HG03060 (cell line): ENCODE measurements around the gene MICAL3.

ENCODE experiments used
- ATAC-seq: cut with Tn5 transposase; IDR thresholded peaks from one replicate; pipeline ENCODE4 v1.9.1; 2021; ENCODE audit warnings: low read depth, moderate number of reproducible peaks; ENCODE audit not compliant: unreplicated experiment

Gene MICAL3

GRCh38 chr22:17808693-17809403 is 215.5 kb downstream of the MICAL3 start:
- ATAC-seq: no peak

- no peak for ATAC-seq
Measured at GRCh38 chr22:17807578-17808410, 216.6 kb downstream of the MICAL3 start.

GRCh38 chr22:17807086-17807485 is 217.3 kb downstream of the MICAL3 start:
- ATAC-seq: no peak

- no peak for ATAC-seq
Measured at GRCh38 chr22:17806437-17806836, 217.9 kb downstream of the MICAL3 start.

GRCh38 chr22:17804331-17805080 is 219.9 kb downstream of the MICAL3 start:
- ATAC-seq: no peak

GRCh38 chr22:17803609-17804270 is 220.6 kb downstream of the MICAL3 start:
- ATAC-seq: no peak

GRCh38 chr22:17802822-17803221 is 221.5 kb downstream of the MICAL3 start:
- no peak for ATAC-seq

- ATAC-seq: no peak
Measured at GRCh38 chr22:17802411-17802810, 221.9 kb downstream of the MICAL3 start.

- ATAC-seq: no peak
Measured at GRCh38 chr22:17797721-17798559, 226.4 kb downstream of the MICAL3 start.

- ATAC-seq: no peak
Measured at GRCh38 chr22:17796695-17797094, 227.7 kb downstream of the MICAL3 start.

GRCh38 chr22:17795661-17796548 is 228.5 kb downstream of the MICAL3 start:
- no peak for ATAC-seq

GRCh38 chr22:17794726-17795542 is 229.4 kb downstream of the MICAL3 start:
- no peak for ATAC-seq

- no peak for ATAC-seq
Measured at GRCh38 chr22:17792854-17793434, 231.4 kb downstream of the MICAL3 start.

- no peak for ATAC-seq
Measured at GRCh38 chr22:17792299-17792698, 232.1 kb downstream of the MICAL3 start.

GRCh38 chr22:17791196-17791595 is 233.2 kb downstream of the MICAL3 start:
- no peak for ATAC-seq

GRCh38 chr22:17789379-17790200 is 234.8 kb downstream of the MICAL3 start:
- no peak for ATAC-seq
